Activated CD4-positive, alpha-beta T cell treated with anti-CD3 and anti-CD28 coated beads, Interleukin-2, amount 10 ng/mL, durations not matched to agents 7 days and 5 days (primary cell): ENCODE results near the gene MED26. TPM values are rescaled to one million over a fixed set of nuclear protein-coding genes. Genes with fewer than 3 reads are reported as not detected.

Source experiments
- CTCF ChIA-PET: fragments of 350-600 bp; sonication (Branson Sonifier 250); formaldehyde crosslinking; loops from one replicate; lab custom pipeline; 2021; ENCODE audit warnings: antibody characterized with exemption; lab: Charles Lee
- POLR2A ChIA-PET: fragments of 350-600 bp; sonication (Branson Sonifier 250); formaldehyde crosslinking; loops from one replicate; lab custom pipeline; 2021; ENCODE audit warnings: antibody characterized with exemption; lab: Charles Lee
- DNase-seq: peaks from one replicate; pipeline ENCODE4 v3.0.0-alpha.2; 2020
- H3K27ac Mint-ChIP-seq: one replicate; pipeline ENCODE4 v1.8.0; 2021; ENCODE audit warnings: mild to moderate bottlenecking, moderate library complexity, mixed read lengths
- H3K27me3 Mint-ChIP-seq: one replicate; pipeline ENCODE4 v1.8.0; 2021; ENCODE audit warnings: mixed read lengths
- H3K36me3 Mint-ChIP-seq: one replicate; pipeline ENCODE4 v1.8.0; 2021; ENCODE audit warnings: low read depth, mixed read lengths
- H3K4me1 Mint-ChIP-seq: one replicate; pipeline ENCODE4 v1.8.0; 2021; ENCODE audit warnings: mixed read lengths
- H3K4me3 Mint-ChIP-seq: one replicate; pipeline ENCODE4 v1.8.0; 2021; ENCODE audit warnings: mild to moderate bottlenecking, moderate library complexity, mixed read lengths
- H3K9me3 Mint-ChIP-seq: one replicate; pipeline ENCODE4 v1.8.0; 2021; ENCODE audit warnings: mixed read lengths
- total RNA-seq, 2 experiments: library from RNA; stranded (reverse); gene quantifications; one replicate each; pipeline ENCODE4 v1.2.3, GENCODE V29; 2021

The MED26 gene
- total RNA-seq, 2 experiments from 2014 or later: 14.6 to 15.6 TPM

DNA sequence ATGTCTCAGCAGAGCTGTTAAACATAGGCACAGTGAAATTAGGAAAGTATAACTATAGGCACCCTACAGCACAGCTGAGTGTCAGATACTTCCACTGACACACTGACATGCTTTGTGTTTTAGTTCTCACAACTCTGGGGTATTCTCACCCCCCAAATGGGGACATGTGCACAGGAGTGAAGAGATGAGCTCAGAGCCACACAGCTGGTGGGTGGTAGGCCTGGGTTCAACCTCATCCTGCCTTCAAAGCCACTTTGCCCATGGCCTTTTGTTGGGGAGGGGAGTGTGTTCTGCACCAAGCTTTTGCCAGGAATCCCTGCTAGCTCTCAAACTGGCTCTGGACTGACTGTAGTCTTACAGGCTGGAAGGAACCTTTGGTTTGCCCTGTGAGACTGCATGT lies 54.1 kb downstream of the MED26 start:
- Mint-ChIP-seq H3K27ac (peak overlapping the region; percentile 58), H3K4me1 (peaks cover 55% of the 10 kb centered on the region)
- CTCF ChIA-PET: interaction anchor here (0.6 to 1.5 kb wide), 7 partner anchors 9 to 251 kb away, joined by 3 to 4 read pairs (median 3); no protein-coding TSS in a partner anchor

DNA sequence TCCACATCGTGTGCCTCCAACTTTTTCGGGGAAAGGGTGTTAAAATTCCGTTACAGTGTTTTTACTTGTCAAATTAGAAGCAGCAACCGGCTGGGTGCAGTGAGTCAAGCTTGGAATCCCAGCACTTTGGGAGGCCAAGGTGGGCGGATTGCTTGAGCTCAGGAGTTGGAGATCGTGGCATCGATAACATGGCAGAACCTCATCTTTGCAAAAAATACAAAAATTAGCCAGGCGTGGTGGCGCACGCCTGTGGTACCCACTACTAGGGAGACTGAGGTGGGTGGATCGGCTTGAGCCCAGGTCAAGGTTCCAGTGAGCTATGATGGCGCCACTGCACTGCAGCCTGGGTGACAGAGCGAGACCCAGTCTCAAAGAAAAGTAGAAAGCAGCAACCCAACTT lies 54.7 kb downstream of the MED26 start:
- ChIA-PET POLR2A (interaction anchor here (1.7 kb wide), 1 partner anchor 11 kb away, joined by 6 read pairs; no protein-coding TSS in a partner anchor), CTCF (interaction anchor here (0.6 to 1.7 kb wide), 7 partner anchors 11 to 250 kb away, joined by 3 to 7 read pairs (median 4); no protein-coding TSS in a partner anchor)
- peaks cover 46% of the 10 kb centered on the region for H3K36me3 Mint-ChIP-seq
- peaks cover 58% of the 10 kb centered on the region for H3K4me1 Mint-ChIP-seq
- DNase-seq: no peak
- H3K27me3 Mint-ChIP-seq: no peaks in the 10 kb centered on the region
- H3K4me3 Mint-ChIP-seq: peak overlapping the region; percentile 96
- peak overlapping the region; percentile 98 for H3K27ac Mint-ChIP-seq
- no peaks in the 10 kb centered on the region for H3K9me3 Mint-ChIP-seq

More for the DNA sequence above, 54.1 kb downstream of the MED26 start:
- POLR2A ChIA-PET: interaction anchor here (1.7 kb wide), 1 partner anchor 11 kb away, joined by 6 read pairs; no protein-coding TSS in a partner anchor
- no peak for DNase-seq
- Mint-ChIP-seq H3K27me3 (no peaks in the 10 kb centered on the region), H3K36me3 (peaks cover 45% of the 10 kb centered on the region), H3K4me3 (peak overlapping the region; percentile 96), H3K9me3 (no peaks in the 10 kb centered on the region)

DNA sequence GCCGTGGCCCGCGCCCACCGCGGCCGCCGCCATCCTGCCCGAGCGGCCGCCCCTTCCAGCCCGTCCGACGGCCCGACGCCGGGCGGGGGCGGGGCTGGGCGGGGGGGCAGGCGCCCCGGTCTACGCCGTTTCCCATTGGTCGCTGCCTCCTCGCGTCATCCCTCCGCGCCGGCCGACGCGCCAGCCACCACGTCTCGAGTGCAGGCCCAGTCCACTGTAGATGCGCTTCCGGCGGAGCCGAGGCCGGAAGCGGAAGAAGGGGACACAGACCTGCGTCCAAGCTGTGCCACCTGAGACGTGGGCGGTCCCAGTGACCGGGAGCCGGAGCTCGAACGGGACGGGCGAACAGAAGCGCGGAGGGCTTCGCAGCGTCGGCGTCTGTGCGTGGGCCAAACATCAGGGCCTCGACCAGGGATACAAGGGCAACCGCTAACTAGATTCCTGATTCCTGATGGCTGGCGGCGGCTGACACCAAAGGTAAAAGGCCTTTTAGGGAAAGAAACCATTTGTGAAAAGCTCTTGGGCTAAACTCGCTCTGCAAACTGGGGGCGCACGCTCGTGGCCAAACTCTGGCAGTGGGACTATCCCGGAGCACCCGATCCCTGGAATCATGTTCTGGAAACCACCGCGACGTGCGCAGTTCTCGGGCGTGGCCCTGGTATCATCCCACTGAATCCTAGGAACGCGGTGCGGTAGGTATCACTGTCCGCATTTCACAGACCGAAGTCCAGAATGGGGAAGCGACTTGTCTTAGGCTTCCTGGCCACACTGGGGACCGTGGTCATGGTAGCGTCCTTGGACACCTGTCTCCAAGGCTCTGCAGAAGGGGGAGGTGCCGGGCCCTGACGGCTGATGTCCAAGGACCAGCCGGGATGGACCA lies 55.4 kb downstream of the MED26 start, which contains the start of gene SLC35E1:
TSS of gene SLC35E1 (minus strand) at position 84 of the 880 bp plus-strand sequence. CDS start at position 33, 51 bp downstream.
- H3K27ac Mint-ChIP-seq: peak within 1 kb of the TSS; percentile 98
- H3K9me3 Mint-ChIP-seq: no peaks in the 10 kb centered on the region

DNA sequence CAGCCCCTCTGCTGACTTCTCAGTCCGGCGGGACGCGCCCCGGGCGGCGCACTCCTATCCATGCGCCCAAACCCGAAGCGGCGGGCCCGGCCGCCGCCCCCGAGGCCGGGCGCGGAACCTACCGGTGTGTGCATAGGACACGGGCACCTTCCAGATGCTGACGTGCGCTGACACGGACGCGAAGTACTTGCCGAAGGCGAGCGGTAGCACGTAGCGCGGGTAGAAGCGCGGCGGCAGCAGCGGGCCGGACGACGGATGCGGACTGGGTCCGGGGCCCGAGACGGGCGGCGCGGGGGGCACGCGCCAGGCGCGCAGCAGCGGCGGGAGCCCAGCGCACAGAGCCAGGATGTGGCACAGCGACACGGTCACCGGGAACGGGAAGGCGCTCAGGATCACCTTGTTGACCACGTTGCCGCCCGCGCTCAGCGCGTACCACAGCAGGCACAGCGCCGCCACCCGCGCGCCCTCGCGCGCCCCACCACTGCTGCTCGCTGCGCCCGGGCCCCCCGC lies 56.1 kb downstream of the MED26 start:
- Mint-ChIP-seq H3K9me3 (no peaks in the 10 kb centered on the region), H3K27ac (peak overlapping the region; percentile 88), H3K27me3 (no peaks in the 10 kb centered on the region), H3K4me1 (peaks cover 69% of the 10 kb centered on the region), H3K4me3 (peak overlapping the region; percentile 84), H3K36me3 (peaks cover 52% of the 10 kb centered on the region)
- ChIA-PET POLR2A (no interaction called here), CTCF (interaction anchor here (1.7 kb wide), 1 partner anchor 10 kb away, joined by 7 read pairs; no protein-coding TSS in a partner anchor)
- DNase-seq: peak; percentile 51

More for the DNA sequence above, 55.4 kb downstream of the MED26 start, which contains the start of gene SLC35E1:
- Mint-ChIP-seq H3K27me3 (no peaks in the 10 kb centered on the region), H3K36me3 (peaks cover 51% of the 10 kb centered on the region), H3K4me3 (peak within 1 kb of the TSS; percentile 96), H3K4me1 (peaks cover 65% of the 10 kb centered on the region)
- ChIA-PET POLR2A (interaction anchor here (1.7 kb wide), 1 partner anchor 12 kb away, joined by 6 read pairs; no protein-coding TSS in a partner anchor), CTCF (interaction anchor here (0.5 to 1.7 kb wide), 2 partner anchors 11 to 736 kb away, joined by 3 to 7 read pairs; no protein-coding TSS in a partner anchor)
- DNase-seq: peak; percentile 93

DNA sequence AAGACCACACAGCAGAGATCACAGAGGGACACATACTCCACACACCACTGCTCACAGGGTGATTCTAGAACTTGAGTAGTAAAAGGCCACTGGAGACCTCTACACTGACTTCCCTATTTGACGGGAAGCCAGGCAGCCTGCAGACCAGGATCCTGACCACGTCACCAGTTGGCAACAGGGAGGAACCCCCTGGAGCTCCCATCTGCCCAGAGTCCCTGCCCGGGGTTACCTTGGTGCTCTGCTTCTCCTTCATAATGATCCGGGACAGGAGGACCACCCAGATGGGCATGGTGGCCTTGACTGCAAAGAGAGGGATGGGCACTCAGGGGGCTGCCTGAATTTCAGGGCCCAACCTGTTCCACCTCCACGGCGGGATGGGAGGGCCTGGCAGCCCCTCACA lies 56.7 kb downstream of the MED26 start:
- Mint-ChIP-seq H3K27me3 (no peaks in the 10 kb centered on the region), H3K27ac (peak overlapping the region; percentile 88), H3K36me3 (peaks cover 56% of the 10 kb centered on the region), H3K4me3 (peak overlapping the region; percentile 84), H3K9me3 (no peaks in the 10 kb centered on the region), H3K4me1 (peaks cover 75% of the 10 kb centered on the region)
- ChIA-PET CTCF (no interaction called here), POLR2A (no interaction called here)
- no peak for DNase-seq

DNA sequence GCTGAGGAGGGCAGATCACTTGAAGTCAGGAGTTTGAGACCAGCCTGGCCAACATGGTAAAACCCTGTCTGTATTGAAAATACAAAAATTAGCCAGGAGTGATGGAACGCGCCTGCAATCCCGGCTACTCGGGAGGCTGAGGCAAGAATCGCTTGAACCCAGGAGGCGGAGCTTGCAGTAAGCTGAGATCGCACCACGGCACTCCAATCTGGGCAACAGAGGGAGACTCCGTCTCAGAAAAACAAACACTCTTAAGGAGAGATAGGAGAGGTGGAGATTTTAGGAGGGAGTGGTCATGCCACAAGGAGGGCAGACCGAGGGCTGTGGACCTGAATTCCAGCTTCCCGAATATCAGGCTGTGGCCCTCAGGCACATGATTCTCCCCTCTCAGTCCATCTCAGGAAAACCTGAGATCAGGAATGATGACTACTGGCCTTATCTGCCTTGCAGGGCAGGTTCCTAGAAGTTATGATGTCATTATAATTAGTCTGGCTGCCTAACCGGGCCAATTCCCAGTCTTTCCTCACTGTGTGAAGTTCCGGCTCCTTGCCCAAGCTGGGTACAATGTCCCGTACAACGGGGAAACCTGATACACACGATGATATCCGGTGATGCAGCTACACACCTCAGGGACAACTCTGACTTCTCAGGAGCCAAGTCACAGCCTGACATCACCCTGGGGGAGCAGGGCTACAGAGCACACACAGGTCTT lies 58.2 kb downstream of the MED26 start:
- DNase-seq: no peak
- H3K27me3 Mint-ChIP-seq: no peaks in the 10 kb centered on the region
- peaks cover 74% of the 10 kb centered on the region for H3K4me1 Mint-ChIP-seq
- H3K9me3 Mint-ChIP-seq: no peaks in the 10 kb centered on the region
- H3K4me3 Mint-ChIP-seq: no peak overlapping the region
- POLR2A ChIA-PET: no interaction called here
- H3K27ac Mint-ChIP-seq: peak overlapping the region; percentile 73
- peaks cover 59% of the 10 kb centered on the region for H3K36me3 Mint-ChIP-seq
- CTCF ChIA-PET: interaction anchor here (1.5 kb wide), 1 partner anchor 17 kb away, joined by 4 read pairs; no protein-coding TSS in a partner anchor

DNA sequence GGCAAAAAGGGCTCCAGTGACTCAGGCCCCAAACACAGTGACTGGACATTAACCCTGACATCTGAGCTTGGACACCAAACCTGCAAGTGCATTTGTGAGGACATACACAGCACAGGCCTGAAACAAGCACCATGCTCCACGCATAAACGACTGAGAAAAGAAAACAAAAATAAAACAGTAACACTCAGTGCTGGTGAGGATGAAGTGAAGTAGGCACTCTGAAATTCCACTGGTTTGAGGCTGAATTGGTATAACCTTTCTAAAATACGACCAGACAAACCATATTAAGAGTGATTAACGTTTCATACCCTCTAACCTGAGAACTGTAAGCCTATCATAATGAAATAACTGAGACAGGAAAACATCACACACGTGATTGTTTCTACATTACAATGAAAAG lies 61.3 kb downstream of the MED26 start:
- Mint-ChIP-seq H3K4me1 (peaks cover 64% of the 10 kb centered on the region), H3K27me3 (no peaks in the 10 kb centered on the region), H3K4me3 (peak overlapping the region; percentile 53), H3K9me3 (no peaks in the 10 kb centered on the region), H3K27ac (peak overlapping the region; percentile 96), H3K36me3 (peaks cover 60% of the 10 kb centered on the region)
- ChIA-PET CTCF (interaction anchor here (0.9 to 2.3 kb wide), 4 partner anchors 10 to 26 kb away, joined by 3 to 5 read pairs (median 5); no protein-coding TSS in a partner anchor), POLR2A (interaction anchor here (0.6 kb wide), 1 partner anchor 17 kb away, joined by 5 read pairs; no protein-coding TSS in a partner anchor)
- DNase-seq: no peak

DNA sequence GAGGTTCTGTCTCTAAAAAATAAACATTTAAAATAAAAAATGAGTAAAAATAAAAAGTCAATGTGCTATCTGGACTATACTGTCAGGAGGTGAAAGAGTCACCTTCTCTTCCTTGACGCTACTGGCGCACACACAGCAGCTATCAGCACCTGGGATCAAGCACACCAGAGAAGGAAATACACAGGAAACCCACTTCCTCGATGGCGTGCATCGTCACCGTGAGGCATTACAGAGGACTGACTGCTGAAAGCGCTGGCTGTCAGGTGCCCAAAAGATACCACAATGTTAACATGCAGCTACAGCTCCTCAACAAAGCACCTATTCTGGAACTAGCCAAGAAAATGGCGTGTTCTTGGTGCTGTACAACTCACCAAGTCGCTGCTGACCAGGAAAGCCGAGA lies 61.8 kb downstream of the MED26 start:
- H3K27me3 Mint-ChIP-seq: no peaks in the 10 kb centered on the region
- DNase-seq: peak; percentile 93
- H3K4me1 Mint-ChIP-seq: peaks cover 59% of the 10 kb centered on the region
- peak overlapping the region; percentile 96 for H3K27ac Mint-ChIP-seq
- H3K4me3 Mint-ChIP-seq: peak overlapping the region; percentile 53
- ChIA-PET POLR2A (interaction anchor here (0.6 kb wide), 1 partner anchor 18 kb away, joined by 5 read pairs; no protein-coding TSS in a partner anchor), CTCF (interaction anchor here (0.9 to 2.3 kb wide), 3 partner anchors 10 to 25 kb away, joined by 3 to 5 read pairs (median 5); no protein-coding TSS in a partner anchor)
- peaks cover 66% of the 10 kb centered on the region for H3K36me3 Mint-ChIP-seq
- H3K9me3 Mint-ChIP-seq: no peaks in the 10 kb centered on the region

DNA sequence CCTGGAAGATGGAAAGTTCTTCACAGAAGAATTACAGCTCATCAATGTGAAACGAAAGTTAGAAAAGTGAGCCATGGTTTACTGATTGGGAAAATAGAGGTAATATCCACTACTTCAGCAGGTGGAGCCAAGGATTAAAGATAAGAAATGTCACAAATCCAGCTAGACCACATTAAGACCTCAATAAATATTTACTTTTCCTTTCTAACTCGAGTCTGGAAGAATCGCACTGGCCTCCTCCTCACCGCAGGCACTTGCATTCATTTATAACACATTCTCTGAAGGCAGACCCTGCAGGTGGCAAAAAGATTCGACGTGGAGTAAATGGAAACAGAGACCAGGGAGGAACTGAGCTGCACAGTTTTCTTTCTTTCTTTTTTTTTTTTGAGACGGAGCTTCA lies 63.2 kb downstream of the MED26 start:
- ChIA-PET POLR2A (interaction anchor here (0.7 kb wide), 1 partner anchor 77 kb away, joined by 4 read pairs; no protein-coding TSS in a partner anchor), CTCF (interaction anchor here (2.3 kb wide), 1 partner anchor 24 kb away, joined by 5 read pairs; no protein-coding TSS in a partner anchor)
- Mint-ChIP-seq H3K36me3 (peaks cover 69% of the 10 kb centered on the region), H3K27ac (peak overlapping the region; percentile 58), H3K27me3 (no peaks in the 10 kb centered on the region), H3K9me3 (no peaks in the 10 kb centered on the region), H3K4me3 (peak overlapping the region; percentile 7), H3K4me1 (peaks cover 49% of the 10 kb centered on the region)
- no peak for DNase-seq

DNA sequence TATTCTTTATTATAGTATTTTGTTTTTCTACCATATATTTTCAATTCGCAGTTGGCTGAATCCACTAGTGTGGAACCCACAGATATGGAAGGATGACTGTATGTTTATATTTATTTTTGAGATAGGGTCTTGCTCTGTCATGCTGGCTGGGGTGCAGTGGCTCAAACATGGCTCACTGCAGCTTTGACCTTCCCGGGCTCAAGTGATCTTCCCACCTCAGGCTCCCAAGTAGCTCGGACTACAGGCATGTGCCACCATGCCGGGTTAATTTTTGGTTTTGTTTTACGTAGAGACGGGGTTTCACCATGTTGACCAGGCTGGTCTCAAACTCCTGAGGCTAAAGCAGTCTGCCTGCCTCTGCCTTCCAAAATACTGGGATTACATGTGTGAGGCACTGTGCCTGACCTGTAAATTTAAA lies 65.4 kb downstream of the MED26 start:
- Mint-ChIP-seq H3K36me3 (peaks cover 61% of the 10 kb centered on the region), H3K4me3 (no peak overlapping the region), H3K27ac (no peak overlapping the region), H3K27me3 (no peaks in the 10 kb centered on the region), H3K4me1 (peaks cover 31% of the 10 kb centered on the region), H3K9me3 (no peaks in the 10 kb centered on the region)
- ChIA-PET CTCF (interaction anchor here (0.7 to 1.6 kb wide), 3 partner anchors 14 to 24 kb away, joined by 3 to 4 read pairs (median 3); no protein-coding TSS in a partner anchor), POLR2A (no interaction called here)
- DNase-seq: no peak

DNA sequence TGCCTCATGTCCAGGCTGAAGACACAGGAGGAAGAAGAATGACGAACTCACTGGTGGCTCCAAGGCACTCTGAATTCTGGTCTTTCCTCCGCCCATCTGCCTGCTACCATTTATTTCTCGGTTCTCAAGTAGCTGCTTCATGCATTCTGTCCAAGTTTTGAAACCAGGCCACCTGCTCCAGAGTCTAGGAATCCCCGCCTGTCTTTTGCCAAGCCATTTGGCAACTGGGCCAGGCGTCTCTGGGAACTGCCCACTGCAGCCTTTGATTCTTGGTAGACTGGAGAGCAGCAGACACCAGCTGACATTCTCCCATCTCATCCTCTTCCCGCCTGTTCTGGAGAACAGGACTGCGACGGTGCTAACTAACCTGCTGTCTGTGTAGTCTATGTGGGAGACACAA lies 66.6 kb downstream of the MED26 start:
- peaks cover 56% of the 10 kb centered on the region for H3K36me3 Mint-ChIP-seq
- H3K27ac Mint-ChIP-seq: no peak overlapping the region
- CTCF ChIA-PET: interaction anchor here (1.3 to 1.4 kb wide), 2 partner anchors 10 to 11 kb away, joined by 3 to 7 read pairs; partner anchors contain the start of gene SLC35E1
- no peaks in the 10 kb centered on the region for H3K9me3 Mint-ChIP-seq
- H3K4me3 Mint-ChIP-seq: no peak overlapping the region
- H3K4me1 Mint-ChIP-seq: peaks cover 21% of the 10 kb centered on the region
- no peaks in the 10 kb centered on the region for H3K27me3 Mint-ChIP-seq
- no peak for DNase-seq
- POLR2A ChIA-PET: no interaction called here
